ENCODE results near the gene GTSE1. TPM values are rescaled to one million over a fixed set of nuclear protein-coding genes. Genes with fewer than 3 reads are reported as not detected.

GTSE1 gene
- total RNA-seq, 1 experiment from 2014 or later, result 46.1 TPM

GRCh38 chr22:46275455-46276122 is 21.1 kb upstream of the GTSE1 start:
- H3K4me2 ChIP-seq (ENCODE audit: low read length), result no peak overlapping the region
- TF ChIP-seq SP1 (IDR thresholded peaks at IDR 0.05; ENCODE audit: low read depth) (no peak), MAX (IDR thresholded peaks at IDR 0.05) (no peak), POLR2AphosphoS5 (IDR thresholded peaks at IDR 0.05; ENCODE audit: low read depth, low read length) (no peak), JUND (IDR thresholded peaks at IDR 0.05) (no peak), SIN3A (IDR thresholded peaks at IDR 0.05; ENCODE audit: low read depth) (no peak), EZH2phosphoT487 (IDR thresholded peaks at IDR 0.05; ENCODE audit: borderline replicate concordance) (no peak), ZNF274 (IDR thresholded peaks at IDR 0.05; ENCODE audit: low read depth, low read length) (no peak), ATF3 (IDR thresholded peaks at IDR 0.05) (no peak), CTCF (IDR thresholded peaks at IDR 0.05 in 2 of 3, conservative IDR thresholded peaks at IDR 0.05 in 1 of 3; ENCODE audit: borderline replicate concordance in 1 of 3, insufficient read depth in 1 of 3, low read depth in 2 of 3, low read length in 2 of 3) (no peak), CBX3 (IDR thresholded peaks at IDR 0.05; ENCODE audit: low read depth) (no peak), ZFX (IDR thresholded peaks at IDR 0.05) (no peak), FOSL1 (IDR thresholded peaks at IDR 0.05; ENCODE audit: low read depth) (no peak), POLR2A (IDR thresholded peaks at IDR 0.05; ENCODE audit: borderline replicate concordance, extremely low read depth, insufficient read depth, insufficient read length) (no peak), ZBTB33 (IDR thresholded peaks at IDR 0.05; ENCODE audit: extremely low read depth, insufficient replicate concordance, low read length) (no peak), REST (IDR thresholded peaks at IDR 0.05; ENCODE audit: low read depth) (no peak), EZH2 (IDR thresholded peaks at IDR 0.05) (no peak), YY1 (IDR thresholded peaks at IDR 0.05; ENCODE audit: extremely low read depth, insufficient replicate concordance, low read depth, low read length) (no peak), SRF (IDR thresholded peaks at IDR 0.05; ENCODE audit: low read depth) (no peak), CEBPB (IDR thresholded peaks at IDR 0.05; ENCODE audit: low read depth) (no peak)
- ChIA-PET RAD21 (ENCODE audit: low non-redundant PET in 1 of 2, low total read pairs in 2 of 2, uncharacterized antibody in 2 of 2, unreplicated experiment in 2 of 2) (no interaction called here), CTCF (no interaction called here), POLR2A (no interaction called here)
- no peak overlapping the region for H3K4me3 ChIP-seq (replicated peaks in 1 of 2; ENCODE audit: low read depth in 1 of 2, low read length in 2 of 2)
- no peak overlapping the region for H3K9ac ChIP-seq (ENCODE audit: low read length)
- no peaks in the 10 kb centered on the region for H3K9me2 ChIP-seq (ENCODE audit: insufficient read depth)
- H3K79me2 ChIP-seq (ENCODE audit: insufficient read depth, low read length), result no peaks in the 10 kb centered on the region
- H3K27ac ChIP-seq (ENCODE audit: low read depth, low read length), result no peak overlapping the region
- intact Hi-C loops (cut with micrococcal nuclease), result no loop called here
- DNase-seq (ENCODE audit: low read depth, low spot score) (no peak), ATAC-seq (no peak)
- peaks cover 17 to 45% of the 10 kb centered on the region in 2 experiments for H3K36me3 ChIP-seq (ENCODE audit: control insufficient read depth in 1 of 2, insufficient read depth in 2 of 2, low read length in 2 of 2)
- no TSS peak for BruUV-seq (replicated peaks)
- H3K4me1 ChIP-seq (ENCODE audit: control insufficient read depth in 1 of 2, insufficient read depth in 2 of 2, low read length in 2 of 2), result no peaks in the 10 kb centered on the region
- no peaks in the 10 kb centered on the region for H3K27me3 ChIP-seq (ENCODE audit: insufficient read depth, low read length)
- peaks cover 0 to 5% of the 10 kb centered on the region in 2 experiments; a peak in 1 of 4 replicates for H3K9me3 ChIP-seq (ENCODE audit: control insufficient read depth in 1 of 2, insufficient read depth in 1 of 2, low read depth in 1 of 2, low read length in 2 of 2)
- no peaks in the 10 kb centered on the region for H4K20me1 ChIP-seq (ENCODE audit: insufficient read depth)
- H2AFZ ChIP-seq (ENCODE audit: low read depth, low read length, poor library complexity, severe bottlenecking), result no peak overlapping the region
